A549 (cell line): ENCODE measurements around the gene PICK1.

Experiments
- CBX2 ChIP-seq: fragments of 200-600 bp; sonication (generic); IDR thresholded peaks from 2 replicates; pipeline ENCODE4 v1.6.1; 2016; ENCODE audit warnings: low read depth, mild to moderate bottlenecking, borderline replicate concordance
- CEBPB ChIP-seq, 2 experiments: fragments of >200 bp in 1 of 2; sonication (Bioruptor Twin) in 1 of 2; formaldehyde crosslinking in 1 of 2; IDR thresholded peaks; 2 replicates each; pipeline ENCODE4 v1.6.1; 2012 to 2016
- CTCF ChIP-seq: fragments of >200 bp; sonication (Bioruptor Twin); formaldehyde crosslinking; IDR thresholded peaks from 3 replicates; pipeline ENCODE4 v1.5.1; 2016
- EHMT2 ChIP-seq: fragments of 200-600 bp; sonication (generic); IDR thresholded peaks from 2 replicates; pipeline ENCODE4 v1.6.1; 2016; ENCODE audit warnings: antibody characterized with exemption, low read depth, mild to moderate bottlenecking, moderate library complexity
- EP300 ChIP-seq, 2 experiments: fragments of >200 bp; sonication (Bioruptor Twin); formaldehyde crosslinking; IDR thresholded peaks; 2 replicates in 1 of 2; 3 replicates in 1 of 2; pipeline ENCODE4 v1.6.1; 2016 to 2017
- HDAC2 ChIP-seq: fragments of 200-600 bp; sonication (generic); IDR thresholded peaks from 2 replicates; pipeline ENCODE4 v1.6.1; 2016
- MAFK ChIP-seq: fragments of 450-650 bp; IDR thresholded peaks from 2 replicates; pipeline ENCODE4 v1.6.1; 2014; ENCODE audit not compliant: partially characterized antibody
- MAX ChIP-seq: IDR thresholded peaks from 2 replicates; pipeline ENCODE4 v1.6.1; 2012
- PBX3 ChIP-seq: IDR thresholded peaks from 2 replicates; pipeline ENCODE4 v1.6.1; 2012
- POLR2A ChIP-seq: IDR thresholded peaks from 2 replicates; pipeline ENCODE4 v1.6.1; 2012; ENCODE audit warnings: mild to moderate bottlenecking, low read length
- RNF2 ChIP-seq: fragments of 200-600 bp; sonication (generic); IDR thresholded peaks from 2 replicates; pipeline ENCODE4 v1.6.1; 2016; ENCODE audit warnings: low read depth, mild to moderate bottlenecking, antibody characterized with exemption, moderate library complexity, borderline replicate concordance
- ZFP36 ChIP-seq: fragments of 450-650 bp; IDR thresholded peaks from 2 replicates; pipeline ENCODE4 v1.6.1; 2014; ENCODE audit warnings: borderline replicate concordance; ENCODE audit not compliant: partially characterized antibody
- ZNF302 ChIP-seq: fragments of 250-450 bp; sonication (Bioruptor Pico); IDR thresholded peaks from 2 replicates; pipeline ENCODE4 v1.9.0; 2021; ENCODE audit warnings: inconsistent platforms, mild to moderate bottlenecking, moderate library complexity

GRCh38 chr22:38120359-38121110 lies 63.3 kb downstream of the PICK1 start:
- TF ChIP-seq PBX3 = no peak
- TF ChIP-seq CTCF = no peak
- TF ChIP-seq EHMT2 = no peak
- no peak for TF ChIP-seq ZNF302
- TF ChIP-seq EP300 (IDR thresholded peaks at IDR 0.05) = no peak
- TF ChIP-seq CEBPB (IDR thresholded peaks at IDR 0.05) = no peak
- no peak for TF ChIP-seq POLR2A
- TF ChIP-seq MAFK = no peak
- TF ChIP-seq MAX = no peak
- TF ChIP-seq HDAC2 = no peak
- no peak for TF ChIP-seq CBX2
- TF ChIP-seq ZFP36 = no peak
- TF ChIP-seq RNF2 = no peak
